GM12865 (cell line): ENCODE results near the gene HRH3.

ENCODE experiments used
- DNase-seq: peaks from one replicate; pipeline ENCODE4 v3.0.0; 2010; ENCODE audit warnings: low read depth
- H3K4me3 ChIP-seq: 2 replicates; pipeline ENCODE4 v1.5.1; 2011; ENCODE audit warnings: mild to moderate bottlenecking, low read depth, low read length, control low read depth
- CTCF ChIP-seq: IDR thresholded peaks from 2 replicates; pipeline ENCODE4 v1.5.1; 2011; ENCODE audit warnings: low read length, control low read depth, low read depth, inconsistent platforms; ENCODE audit not compliant: insufficient read depth; ENCODE audit errors: missing control alignments

HRH3 gene

GRCh38 chr20:62186887-62187866, 32.9 kb downstream of the HRH3 start:
- DNase-seq, result no peak
- H3K4me3 ChIP-seq, result no peak overlapping the region
- TF ChIP-seq CTCF, result no peak

- DNase-seq, result no peak
- TF ChIP-seq CTCF, result no peak
- no peak overlapping the region for H3K4me3 ChIP-seq
Observed at GRCh38 chr20:62186096-62186426, 34.0 kb downstream of the HRH3 start.

- H3K4me3 ChIP-seq, result peak overlapping the region; percentile 97
- no peak for DNase-seq
- TF ChIP-seq CTCF, result no peak
Observed at GRCh38 chr20:62183426-62184142, 36.5 kb downstream of the HRH3 start.

GRCh38 chr20:62182469-62183425, 37.3 kb downstream of the HRH3 start, which contains the start of gene MTG2:
MTG2 (plus strand) TSS chr20:62183028; CDS start chr20:62193421, 10,393 bp downstream.
- no peak for TF ChIP-seq CTCF
- DNase-seq, result peak; percentile 98
- peak within 1 kb of the TSS; percentile 97 for H3K4me3 ChIP-seq

- no peak for DNase-seq
- H3K4me3 ChIP-seq, result peak overlapping the region; percentile 97
- TF ChIP-seq CTCF, result no peak
Observed at GRCh38 chr20:62181808-62182207, 38.3 kb downstream of the HRH3 start.

GRCh38 chr20:62179162-62179504, 40.9 kb downstream of the HRH3 start:
- no peak for TF ChIP-seq CTCF
- no peak overlapping the region for H3K4me3 ChIP-seq
- DNase-seq, result no peak
